Prostate gland (tissue), 2 donors: ENCODE measurements around the gene MLPH.

Source experiments
- POLR2A ChIP-seq: fragments of 450-650 bp; IDR thresholded peaks from one replicate; pipeline ENCODE4 v1.6.1; 2016; ENCODE audit warnings: antibody characterized with exemption, mild to moderate bottlenecking
- TF ChIP-seq, protein P1 (sequence below), 4 experiments: fragments of 200-600 bp in 2 of 4; fragments of 450-650 bp in 2 of 4; sonication (generic) in 2 of 4; IDR thresholded peaks; 1 replicate in 3 of 4; 2 replicates in 1 of 4; pipeline ENCODE4 v1.5.1; 2016 to 2019; ENCODE audit warnings: antibody characterized with exemption in 4 of 4, mild to moderate bottlenecking in 2 of 4, moderate library complexity in 2 of 4

DNA sequence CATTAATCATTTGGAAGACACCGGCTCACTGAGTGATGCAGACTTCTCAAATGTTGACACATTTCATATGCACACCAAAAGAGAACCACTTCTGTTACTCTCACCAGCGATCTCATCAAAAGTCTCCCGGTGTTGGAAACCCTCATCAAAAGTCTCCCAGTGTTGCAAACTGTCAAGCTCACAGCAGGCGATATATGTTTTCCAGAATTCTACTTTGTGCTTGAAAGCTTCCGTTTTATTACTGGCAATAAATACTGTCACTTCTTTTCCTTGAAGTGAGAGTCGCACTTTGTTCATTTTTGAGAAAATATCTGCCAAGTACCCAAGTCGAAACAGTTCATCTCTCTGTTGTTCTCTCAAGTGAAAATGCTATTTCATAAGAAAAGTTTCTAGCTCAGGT is 20.5 kb downstream of the MLPH start:
- TF ChIP-seq, protein P1, sequence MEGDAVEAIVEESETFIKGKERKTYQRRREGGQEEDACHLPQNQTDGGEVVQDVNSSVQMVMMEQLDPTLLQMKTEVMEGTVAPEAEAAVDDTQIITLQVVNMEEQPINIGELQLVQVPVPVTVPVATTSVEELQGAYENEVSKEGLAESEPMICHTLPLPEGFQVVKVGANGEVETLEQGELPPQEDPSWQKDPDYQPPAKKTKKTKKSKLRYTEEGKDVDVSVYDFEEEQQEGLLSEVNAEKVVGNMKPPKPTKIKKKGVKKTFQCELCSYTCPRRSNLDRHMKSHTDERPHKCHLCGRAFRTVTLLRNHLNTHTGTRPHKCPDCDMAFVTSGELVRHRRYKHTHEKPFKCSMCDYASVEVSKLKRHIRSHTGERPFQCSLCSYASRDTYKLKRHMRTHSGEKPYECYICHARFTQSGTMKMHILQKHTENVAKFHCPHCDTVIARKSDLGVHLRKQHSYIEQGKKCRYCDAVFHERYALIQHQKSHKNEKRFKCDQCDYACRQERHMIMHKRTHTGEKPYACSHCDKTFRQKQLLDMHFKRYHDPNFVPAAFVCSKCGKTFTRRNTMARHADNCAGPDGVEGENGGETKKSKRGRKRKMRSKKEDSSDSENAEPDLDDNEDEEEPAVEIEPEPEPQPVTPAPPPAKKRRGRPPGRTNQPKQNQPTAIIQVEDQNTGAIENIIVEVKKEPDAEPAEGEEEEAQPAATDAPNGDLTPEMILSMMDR (IDR thresholded peaks at IDR 0.05): no peak
- TF ChIP-seq POLR2A: no peak
